Measurements from ENCODE around the gene IFNL1.

Gene IFNL1

DNA sequence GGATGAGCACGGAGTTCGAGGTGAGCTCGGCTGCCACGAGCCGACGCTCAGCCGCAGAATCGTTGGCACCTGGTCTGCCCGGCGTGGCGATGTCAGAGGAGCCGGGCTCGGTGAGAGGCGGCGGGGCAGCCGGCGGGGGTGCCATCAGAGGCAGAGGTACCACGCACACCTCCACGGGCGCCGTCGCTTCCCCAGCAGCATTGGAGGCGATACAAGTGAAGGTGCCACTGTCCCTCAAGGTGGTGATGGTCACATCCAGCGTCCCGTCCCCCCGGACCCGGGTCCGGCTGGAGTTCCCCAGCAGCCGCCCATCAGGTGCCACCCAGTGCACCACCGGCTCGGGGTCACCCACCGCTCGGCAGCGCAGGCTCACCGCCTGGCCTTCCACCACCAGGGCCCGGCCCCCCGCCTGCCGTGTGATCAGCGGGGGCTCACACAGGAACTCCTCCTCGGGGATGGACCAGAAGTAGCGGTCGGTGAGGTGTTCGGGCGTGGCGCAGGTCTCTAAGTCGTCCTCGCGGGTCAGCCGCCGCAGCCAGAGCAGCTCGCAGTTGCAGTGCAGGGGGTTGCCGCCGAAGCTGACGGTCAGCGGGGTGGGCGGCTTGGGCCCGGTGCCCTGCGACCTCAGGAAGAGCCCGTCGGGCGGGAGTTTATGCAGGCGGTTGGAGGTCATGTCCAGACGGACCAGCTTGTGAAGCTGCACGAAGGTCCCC is 18.0 kb downstream of the IFNL1 start:
- no peak for TF ChIP-seq POLR2AphosphoS5 (IDR thresholded peaks at IDR 0.05; ENCODE audit: low read depth, low read length)
- no peak for TF ChIP-seq TAF1 (IDR thresholded peaks at IDR 0.05; ENCODE audit: borderline replicate concordance, insufficient read depth, low read length)
- TF ChIP-seq, protein P1, sequence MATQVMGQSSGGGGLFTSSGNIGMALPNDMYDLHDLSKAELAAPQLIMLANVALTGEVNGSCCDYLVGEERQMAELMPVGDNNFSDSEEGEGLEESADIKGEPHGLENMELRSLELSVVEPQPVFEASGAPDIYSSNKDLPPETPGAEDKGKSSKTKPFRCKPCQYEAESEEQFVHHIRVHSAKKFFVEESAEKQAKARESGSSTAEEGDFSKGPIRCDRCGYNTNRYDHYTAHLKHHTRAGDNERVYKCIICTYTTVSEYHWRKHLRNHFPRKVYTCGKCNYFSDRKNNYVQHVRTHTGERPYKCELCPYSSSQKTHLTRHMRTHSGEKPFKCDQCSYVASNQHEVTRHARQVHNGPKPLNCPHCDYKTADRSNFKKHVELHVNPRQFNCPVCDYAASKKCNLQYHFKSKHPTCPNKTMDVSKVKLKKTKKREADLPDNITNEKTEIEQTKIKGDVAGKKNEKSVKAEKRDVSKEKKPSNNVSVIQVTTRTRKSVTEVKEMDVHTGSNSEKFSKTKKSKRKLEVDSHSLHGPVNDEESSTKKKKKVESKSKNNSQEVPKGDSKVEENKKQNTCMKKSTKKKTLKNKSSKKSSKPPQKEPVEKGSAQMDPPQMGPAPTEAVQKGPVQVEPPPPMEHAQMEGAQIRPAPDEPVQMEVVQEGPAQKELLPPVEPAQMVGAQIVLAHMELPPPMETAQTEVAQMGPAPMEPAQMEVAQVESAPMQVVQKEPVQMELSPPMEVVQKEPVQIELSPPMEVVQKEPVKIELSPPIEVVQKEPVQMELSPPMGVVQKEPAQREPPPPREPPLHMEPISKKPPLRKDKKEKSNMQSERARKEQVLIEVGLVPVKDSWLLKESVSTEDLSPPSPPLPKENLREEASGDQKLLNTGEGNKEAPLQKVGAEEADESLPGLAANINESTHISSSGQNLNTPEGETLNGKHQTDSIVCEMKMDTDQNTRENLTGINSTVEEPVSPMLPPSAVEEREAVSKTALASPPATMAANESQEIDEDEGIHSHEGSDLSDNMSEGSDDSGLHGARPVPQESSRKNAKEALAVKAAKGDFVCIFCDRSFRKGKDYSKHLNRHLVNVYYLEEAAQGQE (IDR thresholded peaks at IDR 0.05; ENCODE audit: insufficient read depth in 1 of 2, low read depth in 2 of 2, low read length in 2 of 2) = no peak
- no peak for TF ChIP-seq SIN3A (IDR thresholded peaks at IDR 0.05; ENCODE audit: borderline replicate concordance, insufficient read depth, low read length)

DNA sequence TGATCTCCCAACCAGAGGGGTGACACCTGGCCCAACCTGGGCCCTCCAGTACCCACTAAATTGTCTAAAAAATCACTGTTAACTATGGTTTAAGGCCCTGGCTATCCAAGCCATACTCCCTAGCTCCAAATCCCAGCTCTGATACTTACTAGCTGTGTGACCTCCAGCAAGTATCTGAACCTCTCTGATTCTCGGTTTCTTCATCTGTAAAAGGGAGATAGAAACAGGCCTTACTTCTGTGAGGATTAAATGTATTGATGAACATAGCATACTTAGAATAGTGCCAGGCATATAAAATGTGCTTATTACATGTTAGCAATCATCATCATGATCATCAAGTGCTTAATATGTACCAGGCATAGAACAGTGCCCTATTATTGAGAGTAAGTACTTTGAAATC is 19.7 kb downstream of the IFNL1 start:
- TF ChIP-seq POLR2AphosphoS5 (IDR thresholded peaks at IDR 0.05; ENCODE audit: low read depth, low read length) = no peak
- TF ChIP-seq, protein P1 (IDR thresholded peaks at IDR 0.05; ENCODE audit: insufficient read depth in 1 of 2, low read depth in 2 of 2, low read length in 2 of 2) = no peak
- TF ChIP-seq TAF1 (IDR thresholded peaks at IDR 0.05; ENCODE audit: borderline replicate concordance, insufficient read depth, low read length) = no peak
- no peak for TF ChIP-seq SIN3A (IDR thresholded peaks at IDR 0.05; ENCODE audit: borderline replicate concordance, insufficient read depth, low read length)
- no peak for TF ChIP-seq FOXP2 (optimal IDR thresholded peaks at IDR 0.05; ENCODE audit: borderline replicate concordance, extremely low read depth, extremely low read length, insufficient read depth)

GRCh38 chr19:39316627-39317321 is 20.6 kb downstream of the IFNL1 start:
- TF ChIP-seq FOXP2 (optimal IDR thresholded peaks at IDR 0.05; ENCODE audit: borderline replicate concordance, extremely low read depth, extremely low read length, insufficient read depth) (no peak), TAF1 (IDR thresholded peaks at IDR 0.05; ENCODE audit: borderline replicate concordance, insufficient read depth, low read length) (no peak), POLR2AphosphoS5 (IDR thresholded peaks at IDR 0.05; ENCODE audit: low read depth, low read length) (no peak), SIN3A (IDR thresholded peaks at IDR 0.05; ENCODE audit: borderline replicate concordance, insufficient read depth, low read length) (no peak)
- TF ChIP-seq, protein P1 (IDR thresholded peaks at IDR 0.05; ENCODE audit: insufficient read depth in 1 of 2, low read depth in 2 of 2, low read length in 2 of 2) = no peak

GRCh38 chr19:39317476-39317875 is 21.3 kb downstream of the IFNL1 start:
- TF ChIP-seq POLR2AphosphoS5 (IDR thresholded peaks at IDR 0.05; ENCODE audit: low read depth, low read length) (no peak), FOXP2 (optimal IDR thresholded peaks at IDR 0.05; ENCODE audit: borderline replicate concordance, extremely low read depth, extremely low read length, insufficient read depth) (no peak), SIN3A (IDR thresholded peaks at IDR 0.05; ENCODE audit: borderline replicate concordance, insufficient read depth, low read length) (no peak), TAF1 (IDR thresholded peaks at IDR 0.05; ENCODE audit: borderline replicate concordance, insufficient read depth, low read length) (no peak)
- TF ChIP-seq, protein P1 (IDR thresholded peaks at IDR 0.05; ENCODE audit: insufficient read depth in 1 of 2, low read depth in 2 of 2, low read length in 2 of 2) = no peak

Measured in PFSK-1 (cell line).